Type B pancreatic cell (in vitro differentiated cells): ENCODE data around the gene RARB. TPM values are rescaled to one million over a fixed set of nuclear protein-coding genes. Genes with fewer than 3 reads are reported as not detected.

Experiments
- DNase-seq: peaks from one replicate; pipeline ENCODE4 v3.0.0; 2021; ENCODE audit warnings: mixed read lengths; ENCODE audit not compliant: unreplicated experiment; ENCODE audit errors: extremely low spot score
- H3K27ac Mint-ChIP-seq: 2 replicates; pipeline ENCODE4 v1.8.0; 2021; ENCODE audit warnings: mild to moderate bottlenecking, mixed read lengths
- H3K27me3 Mint-ChIP-seq: 2 replicates; pipeline ENCODE4 v1.8.0; 2021; ENCODE audit warnings: mixed read lengths
- H3K36me3 Mint-ChIP-seq: 2 replicates; pipeline ENCODE4 v1.8.0; 2021; ENCODE audit warnings: mixed read lengths
- H3K4me1 Mint-ChIP-seq: one replicate; pipeline ENCODE4 v1.8.0; 2021; ENCODE audit warnings: mixed read lengths; ENCODE audit not compliant: unreplicated experiment
- H3K4me3 Mint-ChIP-seq: 2 replicates; pipeline ENCODE4 v1.8.0; 2021; ENCODE audit warnings: mild to moderate bottlenecking, mixed read lengths
- H3K9me3 Mint-ChIP-seq: 2 replicates; pipeline ENCODE4 v1.8.0; 2021; ENCODE audit warnings: mixed read lengths
- CTCF ChIP-seq: fragments of 200-600 bp; sonication (generic); conservative IDR thresholded peaks from 2 replicates; pipeline ENCODE4 v1.5.0; 2021; ENCODE audit warnings: antibody characterized with exemption, mild to moderate bottlenecking
- total RNA-seq: library from RNA; stranded (reverse); gene quantifications from 2 replicates; pipeline ENCODE4 v1.2.1, GENCODE V29; 2021; ENCODE audit warnings: low replicate concordance

RARB gene
- total RNA-seq, 1 donor from 2014 or later: 28.2 TPM

- Mint-ChIP-seq H3K4me3 (no peak overlapping the region), H3K9me3 (no peaks in the 10 kb centered on the region), H3K36me3 (peaks cover 46% of the 10 kb centered on the region), H3K4me1 (no peaks in the 10 kb centered on the region), H3K27ac (no peak overlapping the region), H3K27me3 (no peaks in the 10 kb centered on the region)
- TF ChIP-seq CTCF: no peak
- DNase-seq: no peak
Measured at GRCh38 chr3:25610167-25610566, 182.1 kb downstream of the RARB start.

- DNase-seq: no peak
- Mint-ChIP-seq H3K4me1 (no peaks in the 10 kb centered on the region), H3K4me3 (no peak overlapping the region), H3K27me3 (no peaks in the 10 kb centered on the region), H3K27ac (no peak overlapping the region), H3K9me3 (no peaks in the 10 kb centered on the region), H3K36me3 (peaks cover 43% of the 10 kb centered on the region)
- no peak for TF ChIP-seq CTCF
Measured at GRCh38 chr3:25610779-25611178, 182.7 kb downstream of the RARB start.

GRCh38 chr3:25611193-25611592, 183.1 kb downstream of the RARB start:
- Mint-ChIP-seq H3K4me3 (no peak overlapping the region), H3K27me3 (no peaks in the 10 kb centered on the region), H3K36me3 (peaks cover 41% of the 10 kb centered on the region), H3K4me1 (no peaks in the 10 kb centered on the region), H3K27ac (no peak overlapping the region), H3K9me3 (no peaks in the 10 kb centered on the region)
- no peak for TF ChIP-seq CTCF
- no peak for DNase-seq

- Mint-ChIP-seq H3K36me3 (peaks cover 37% of the 10 kb centered on the region), H3K4me3 (no peak overlapping the region), H3K27ac (no peak overlapping the region), H3K27me3 (no peaks in the 10 kb centered on the region), H3K9me3 (no peaks in the 10 kb centered on the region), H3K4me1 (no peaks in the 10 kb centered on the region)
- TF ChIP-seq CTCF: no peak
- DNase-seq: no peak
Measured at GRCh38 chr3:25618028-25618427, 190.0 kb downstream of the RARB start.

- no peak overlapping the region for H3K27ac Mint-ChIP-seq
- no peak overlapping the region for H3K4me3 Mint-ChIP-seq
- no peaks in the 10 kb centered on the region for H3K27me3 Mint-ChIP-seq
- no peaks in the 10 kb centered on the region for H3K9me3 Mint-ChIP-seq
- DNase-seq: no peak
- H3K36me3 Mint-ChIP-seq: peaks cover 44% of the 10 kb centered on the region
- TF ChIP-seq CTCF: no peak
- H3K4me1 Mint-ChIP-seq: no peaks in the 10 kb centered on the region
Measured at GRCh38 chr3:25619382-25619781, 191.3 kb downstream of the RARB start.

- Mint-ChIP-seq H3K4me1 (no peaks in the 10 kb centered on the region), H3K9me3 (no peaks in the 10 kb centered on the region)
- TF ChIP-seq CTCF: no peak
Measured at GRCh38 chr3:25620493-25620892, 192.4 kb downstream of the RARB start.

More at GRCh38 chr3:25620493-25620892, 192.4 kb downstream of the RARB start:
- Mint-ChIP-seq H3K27ac (no peak overlapping the region), H3K27me3 (no peaks in the 10 kb centered on the region), H3K4me3 (no peak overlapping the region), H3K36me3 (peaks cover 54% of the 10 kb centered on the region)
- no peak for DNase-seq
